NCI-H1417 (cell line): ENCODE measurements around the gene SMIM17.
"Not testable (repeated sequence)": the region's sequence is repeated elsewhere in the genome, so short reads cannot be mapped to it uniquely, and the experiment has no call there.

Experiments used
- DNase-seq, 3 experiments: peaks; one replicate each; lab custom pipeline; 2025; lab: John Stamatoyannopoulos, UW

Gene SMIM17

GRCh38 chr19:56660381-56661107, 17.6 kb downstream of the SMIM17 start:
- no peak for DNase-seq

DNA sequence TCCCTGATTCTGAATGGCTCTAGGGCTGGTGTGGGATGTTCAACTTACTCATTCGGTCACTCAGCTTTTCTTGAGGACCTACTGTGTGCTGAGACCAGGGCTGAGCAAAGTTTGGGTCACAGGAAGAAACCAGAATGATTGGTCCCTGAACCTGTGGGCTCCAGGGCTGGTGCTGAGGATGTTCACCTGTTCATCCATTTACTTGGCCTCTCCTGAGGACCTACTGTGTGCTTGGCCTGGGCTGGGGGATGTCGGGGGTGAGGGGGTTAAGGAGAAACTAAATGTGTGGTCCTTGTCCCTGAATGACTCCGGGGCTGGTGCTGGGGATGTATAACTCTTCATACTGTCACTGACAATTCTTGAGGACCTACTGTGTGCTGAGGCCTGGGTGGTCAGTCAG, 18.3 kb downstream of the SMIM17 start:
- DNase-seq, result no peak

GRCh38 chr19:56663931-56664500, 21.1 kb downstream of the SMIM17 start:
- DNase-seq, result no peak

DNA sequence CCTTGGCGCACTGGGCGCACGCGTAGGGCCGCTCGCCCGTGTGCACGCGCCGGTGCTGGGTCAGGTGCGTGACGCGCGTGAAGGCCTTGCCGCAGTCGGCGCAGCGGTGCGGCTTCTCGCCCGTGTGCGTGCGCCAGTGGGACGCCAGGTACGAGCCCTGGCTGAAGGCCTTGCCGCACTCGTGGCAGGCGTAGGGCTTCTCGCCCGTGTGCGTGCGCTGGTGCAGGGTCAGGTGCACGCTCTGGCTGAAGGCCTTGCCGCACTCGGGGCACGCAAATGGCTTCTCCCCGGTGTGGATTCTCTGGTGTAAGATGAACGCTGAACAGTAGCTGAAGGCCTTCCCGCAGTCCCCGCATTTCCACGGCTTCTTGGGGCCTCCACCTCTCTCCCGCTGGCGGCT, 21.6 kb downstream of the SMIM17 start:
- no peak for DNase-seq

- no peak for DNase-seq
Observed at GRCh38 chr19:56667311-56667870, 24.4 kb downstream of the SMIM17 start.

DNA sequence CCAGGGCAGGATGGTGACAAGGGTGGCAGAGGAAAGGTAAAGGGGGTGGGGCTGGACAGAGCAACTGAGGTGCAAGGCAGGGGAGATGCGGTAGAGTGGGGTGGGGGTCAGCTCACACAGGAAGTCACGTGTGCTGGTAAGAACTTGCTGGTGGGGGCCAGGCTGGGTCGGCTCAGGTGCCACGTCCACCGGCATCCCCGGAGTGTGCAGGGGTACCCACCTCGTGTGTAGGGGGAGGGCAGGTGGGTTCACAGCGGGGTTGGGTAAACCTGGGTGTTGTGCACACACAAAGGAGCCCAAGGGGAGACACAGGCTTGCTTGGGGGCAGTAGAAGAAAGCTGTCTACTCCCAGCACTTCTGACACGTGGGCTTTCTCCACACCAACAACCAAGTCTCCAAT, 25.7 kb downstream of the SMIM17 start:
- no peak for DNase-seq

DNA sequence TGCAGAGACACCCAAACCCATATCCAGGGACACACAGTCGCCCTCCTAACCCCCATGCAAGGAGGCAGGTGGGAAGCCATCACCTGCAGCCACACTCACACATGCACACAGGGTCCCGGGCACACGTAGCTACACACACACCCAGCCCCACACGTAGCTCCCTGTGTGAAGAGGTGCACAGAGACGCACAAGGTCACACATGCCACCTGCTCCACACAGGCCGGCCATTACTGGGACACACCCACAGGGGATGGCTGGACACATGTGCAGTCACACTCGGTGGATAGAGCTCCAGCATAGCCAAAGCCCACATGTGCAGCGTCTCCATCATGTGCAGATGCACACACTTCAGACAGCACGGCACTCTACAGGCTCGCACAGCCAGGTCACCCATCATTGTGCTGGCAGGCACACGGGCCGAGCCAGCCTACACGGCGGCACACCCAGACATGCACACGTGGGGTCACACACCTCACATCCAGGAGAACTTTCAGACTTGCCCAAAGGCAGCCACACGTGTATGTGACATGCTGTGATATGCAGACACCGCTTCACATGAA, 27.5 kb downstream of the SMIM17 start:
- DNase-seq, result no peak

GRCh38 chr19:56670961-56671612, 28.1 kb downstream of the SMIM17 start:
- DNase-seq, result no peak

DNA sequence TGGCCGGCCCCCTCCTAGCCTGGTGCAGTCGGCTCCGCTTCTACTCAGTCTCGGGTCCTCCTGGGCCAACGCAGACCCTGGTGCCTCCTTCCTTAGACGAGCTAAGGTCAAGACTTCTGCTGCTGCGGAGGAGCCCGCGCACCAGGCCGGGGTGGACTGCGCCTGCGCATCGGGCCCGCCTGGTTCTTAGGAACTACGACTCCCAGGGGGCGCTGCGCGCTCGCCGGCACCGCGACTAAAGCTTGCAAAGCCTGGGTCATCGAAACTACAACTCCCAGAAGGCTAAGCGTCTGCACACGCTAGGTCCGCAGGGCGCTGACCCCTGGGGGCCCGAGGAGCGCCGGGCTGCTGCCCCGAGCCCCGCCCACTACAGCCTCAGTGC, 28.6 kb downstream of the SMIM17 start, which contains the start of gene ZNF835:
TSS of gene ZNF835 (minus strand) at position 145 of the 382 bp plus-strand sequence. CDS start 6,559 bp downstream, outside the sequence.
- no peak for DNase-seq

DNA sequence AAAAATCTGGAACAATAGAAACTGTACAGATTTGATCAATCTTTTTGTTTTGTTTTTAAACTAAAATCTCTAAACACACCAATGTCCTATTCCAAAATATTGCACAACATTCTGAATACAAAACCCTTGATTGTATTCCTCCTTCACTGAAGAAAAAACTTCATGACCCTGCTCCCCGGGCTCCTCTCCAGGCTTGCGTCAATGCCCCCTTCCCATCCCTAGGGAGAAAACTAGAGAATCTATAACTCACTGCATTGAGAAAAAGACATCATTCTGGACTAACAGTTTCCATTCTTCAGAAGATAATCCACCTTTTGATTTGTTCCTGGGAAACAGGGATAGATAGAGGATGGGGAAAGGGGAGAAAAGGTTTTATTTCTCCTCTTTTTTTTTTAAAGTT, 29.7 kb downstream of the SMIM17 start:
- DNase-seq, result not testable (repeated sequence)

- no peak for DNase-seq
Observed at GRCh38 chr19:56678205-56678604, 35.2 kb downstream of the SMIM17 start.

DNA sequence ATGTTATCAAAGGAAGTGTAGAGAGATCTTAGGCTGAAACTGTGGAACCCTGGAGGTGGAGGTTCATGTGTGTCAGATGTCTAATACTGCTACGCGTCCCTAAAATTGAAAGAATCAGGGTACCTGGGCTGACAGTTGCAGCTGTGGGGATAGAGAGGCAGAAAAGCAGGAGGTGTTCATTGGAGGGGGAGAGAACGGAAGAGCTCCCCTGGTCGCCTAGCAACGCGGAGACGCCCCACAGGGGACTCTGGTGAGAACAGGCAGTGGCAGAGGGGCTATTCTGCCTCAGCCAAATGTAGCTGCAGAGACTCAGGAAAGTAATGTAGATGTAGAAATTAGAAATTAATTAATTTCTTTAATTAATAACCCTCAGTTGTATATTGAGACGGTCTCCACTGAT, 38.7 kb downstream of the SMIM17 start:
- peak in 1 of 3 experiments; percentile 20 for DNase-seq

DNA sequence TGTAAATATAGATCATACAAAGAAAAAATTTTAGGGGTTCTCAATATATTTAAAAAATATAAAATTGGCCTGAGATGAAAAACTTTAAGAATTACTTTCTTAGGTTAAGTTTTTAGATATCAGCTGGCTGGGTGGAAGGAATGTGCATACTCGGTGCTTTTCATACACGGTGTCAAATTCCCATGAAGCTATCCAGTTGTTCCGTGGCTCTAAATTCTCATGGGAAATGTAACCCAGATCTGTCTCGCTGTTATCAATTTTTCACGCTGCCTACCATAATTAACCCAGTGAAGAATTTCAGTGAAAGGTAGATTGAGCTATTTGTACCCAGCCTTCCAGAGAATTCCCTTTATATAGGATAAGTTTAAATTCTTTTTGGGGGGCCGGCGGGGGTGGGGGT, 40.2 kb downstream of the SMIM17 start:
- no peak for DNase-seq

GRCh38 chr19:56687031-56687430, 44.1 kb downstream of the SMIM17 start:
- no peak for DNase-seq

DNA sequence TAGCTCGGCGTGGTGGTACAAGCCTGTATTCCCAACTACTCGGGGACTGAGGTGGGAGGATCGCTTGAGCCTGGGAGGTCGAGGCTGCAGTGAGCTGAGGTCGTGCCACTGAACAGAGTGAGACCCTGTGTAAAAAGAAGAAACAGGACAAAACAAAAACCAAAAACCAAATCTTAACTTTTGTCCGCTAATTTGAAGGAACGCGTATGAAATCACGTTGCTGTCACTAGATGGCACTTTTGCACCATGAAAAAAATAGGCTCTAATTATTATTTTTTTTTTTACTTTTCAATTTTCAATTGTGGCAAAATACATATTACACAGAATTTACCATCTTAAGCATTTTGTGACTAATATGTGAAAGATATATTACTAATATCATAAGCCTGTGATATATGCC, 46.2 kb downstream of the SMIM17 start:
- DNase-seq, result no peak

DNA sequence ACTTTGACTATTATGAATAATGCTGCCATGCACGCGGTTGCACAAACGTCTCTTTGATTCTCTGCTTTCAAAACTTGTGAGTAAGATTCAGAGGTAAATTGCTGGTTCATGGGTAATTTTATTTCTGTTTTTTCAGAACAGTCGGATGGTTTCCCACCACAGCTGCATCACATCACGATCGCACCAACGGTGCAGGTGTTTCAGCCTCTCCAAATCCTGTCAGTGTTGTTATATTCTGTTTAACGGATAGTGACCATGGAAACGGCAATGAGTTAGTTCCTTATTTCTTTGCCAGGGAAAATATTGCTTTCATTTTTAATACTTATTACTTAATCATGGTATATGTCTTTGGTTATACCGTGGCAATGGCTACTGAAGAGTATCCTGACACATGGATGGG, 47.7 kb downstream of the SMIM17 start:
- no peak for DNase-seq

DNA sequence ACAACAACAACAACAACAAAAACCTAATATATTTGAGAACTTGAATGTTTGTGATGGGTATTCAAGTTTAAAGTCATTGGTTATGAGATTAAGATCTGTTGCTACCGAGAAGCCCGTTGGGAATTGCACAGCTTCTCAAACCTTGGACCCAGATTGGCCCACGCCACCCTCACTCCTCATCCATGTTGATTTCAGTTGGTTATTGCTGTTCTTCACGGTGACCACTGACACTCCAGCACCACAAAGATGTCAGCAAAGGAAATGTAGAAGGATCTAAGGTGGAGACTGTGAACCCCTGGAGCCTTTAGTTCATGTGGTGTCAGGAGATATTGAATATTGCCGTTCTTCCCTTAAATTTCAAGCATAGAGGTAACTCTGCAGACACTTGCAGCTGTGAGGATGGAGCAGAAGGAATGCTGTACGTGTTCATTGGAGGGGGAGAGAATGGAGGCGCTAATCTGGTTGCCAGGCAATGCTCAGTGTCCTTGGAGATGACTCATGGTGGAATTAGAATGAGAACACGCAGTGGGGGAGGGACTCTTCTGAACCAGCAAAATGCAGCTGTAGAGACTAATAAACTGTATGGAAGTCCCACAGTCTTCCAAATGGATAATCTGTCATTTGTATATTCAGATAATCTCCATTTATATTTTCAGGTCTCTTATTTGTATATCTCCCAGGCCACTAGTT, 49.4 kb downstream of the SMIM17 start:
- DNase-seq, result peak in 1 of 3 experiments; percentile 53

DNA sequence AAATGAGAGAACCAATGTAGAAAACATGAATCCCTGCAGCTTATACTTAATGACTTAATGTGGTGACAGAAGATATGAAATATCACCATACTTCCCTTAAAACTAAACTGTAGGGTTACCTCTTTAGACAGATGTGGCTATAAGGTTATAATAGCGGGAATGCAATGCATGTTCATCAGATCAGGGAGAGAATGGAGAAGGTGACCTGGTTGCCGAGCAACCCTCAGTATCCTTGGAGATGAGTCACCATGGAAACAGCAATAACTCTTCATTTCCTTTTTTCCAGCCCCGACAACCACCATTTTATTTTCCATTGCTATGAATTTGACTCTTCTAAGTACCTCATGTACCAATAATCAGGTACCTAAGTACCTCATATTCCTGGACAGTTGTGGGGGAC, 56.6 kb downstream of the SMIM17 start:
- DNase-seq, result peak in 2 of 3 experiments; percentile 9 to 62

DNA sequence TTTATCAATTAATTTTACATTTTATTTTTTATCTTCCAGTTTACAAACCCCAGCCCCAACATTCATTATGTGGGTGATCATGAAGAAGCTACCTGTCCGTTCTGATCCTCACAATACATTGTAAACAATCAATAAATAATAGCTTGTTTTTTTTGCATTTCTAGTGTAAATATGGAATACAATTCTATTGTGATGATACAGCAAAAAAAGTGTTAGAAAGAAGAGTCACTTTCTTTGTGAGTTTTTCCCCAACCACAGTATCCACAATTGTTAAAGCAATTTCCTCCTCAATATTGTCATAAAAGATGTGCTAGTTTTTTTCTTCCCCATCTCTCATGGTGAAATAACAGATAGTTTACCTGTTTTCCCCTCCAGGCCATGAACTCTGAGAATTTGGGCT, 58.9 kb downstream of the SMIM17 start:
- DNase-seq, result no peak

GRCh38 chr19:56705939-56706338, 63.0 kb downstream of the SMIM17 start:
- DNase-seq, result no peak
